GM18517 (cell line): ENCODE data around the gene PLCB1.

Source experiments
- ATAC-seq: cut with Tn5 transposase; IDR thresholded peaks from one replicate; pipeline ENCODE4 v1.9.1; 2021; ENCODE audit warnings: mild to moderate bottlenecking, moderate library complexity; ENCODE audit not compliant: unreplicated experiment

PLCB1 gene

GRCh38 chr20:8854571-8854970, 722.5 kb downstream of the PLCB1 start:
- no peak for ATAC-seq

GRCh38 chr20:8855315-8855714, 723.2 kb downstream of the PLCB1 start:
- no peak for ATAC-seq

- ATAC-seq = no peak
These were observed 724.6 kb downstream of the PLCB1 start for GRCh38 chr20:8856668-8857067.

- no peak for ATAC-seq
These were observed 726.2 kb downstream of the PLCB1 start for GRCh38 chr20:8858181-8858787.

GRCh38 chr20:8860011-8860495, 728.0 kb downstream of the PLCB1 start:
- ATAC-seq = no peak

- ATAC-seq = no peak
These were observed 730.0 kb downstream of the PLCB1 start for GRCh38 chr20:8862092-8862491.

GRCh38 chr20:8865636-8866035, 733.6 kb downstream of the PLCB1 start:
- no peak for ATAC-seq

GRCh38 chr20:8867038-8867740, 735.1 kb downstream of the PLCB1 start:
- no peak for ATAC-seq

- no peak for ATAC-seq
These were observed 738.6 kb downstream of the PLCB1 start for GRCh38 chr20:8870652-8871051.

GRCh38 chr20:8874437-8874836, 742.4 kb downstream of the PLCB1 start:
- no peak for ATAC-seq

GRCh38 chr20:8875586-8875985, 743.5 kb downstream of the PLCB1 start:
- no peak for ATAC-seq

GRCh38 chr20:8876366-8876765, 744.3 kb downstream of the PLCB1 start:
- no peak for ATAC-seq

GRCh38 chr20:8877294-8877693, 745.2 kb downstream of the PLCB1 start:
- no peak for ATAC-seq

- no peak for ATAC-seq
These were observed 747.6 kb downstream of the PLCB1 start for GRCh38 chr20:8879669-8880068.

- ATAC-seq = no peak
These were observed 748.2 kb downstream of the PLCB1 start for GRCh38 chr20:8880085-8880853.

GRCh38 chr20:8891039-8891438, 759.0 kb downstream of the PLCB1 start:
- no peak for ATAC-seq

- ATAC-seq = no peak
These were observed 763.4 kb downstream of the PLCB1 start for GRCh38 chr20:8895472-8895871.

GRCh38 chr20:8898823-8899222, 766.8 kb downstream of the PLCB1 start:
- no peak for ATAC-seq

- no peak for ATAC-seq
These were observed 769.4 kb downstream of the PLCB1 start for GRCh38 chr20:8901237-8902025.

GRCh38 chr20:8903655-8904605, 771.9 kb downstream of the PLCB1 start:
- ATAC-seq = no peak
